C4-2B (cell line): ENCODE measurements around the gene FUT8.

Experiments used
- H3K27ac ChIP-seq: fragments of 450-650 bp; 2 replicates; pipeline ENCODE4 v1.5.1; 2017
- ZFX ChIP-seq: fragments of 450-650 bp; IDR thresholded peaks from 2 replicates; pipeline ENCODE4 v1.6.1; 2017
- TF ChIP-seq, protein P1 (sequence below): fragments of 450-650 bp; conservative IDR thresholded peaks from 2 replicates; pipeline ENCODE4 v1.5.1; 2017; ENCODE audit warnings: mild to moderate bottlenecking

The FUT8 gene

DNA sequence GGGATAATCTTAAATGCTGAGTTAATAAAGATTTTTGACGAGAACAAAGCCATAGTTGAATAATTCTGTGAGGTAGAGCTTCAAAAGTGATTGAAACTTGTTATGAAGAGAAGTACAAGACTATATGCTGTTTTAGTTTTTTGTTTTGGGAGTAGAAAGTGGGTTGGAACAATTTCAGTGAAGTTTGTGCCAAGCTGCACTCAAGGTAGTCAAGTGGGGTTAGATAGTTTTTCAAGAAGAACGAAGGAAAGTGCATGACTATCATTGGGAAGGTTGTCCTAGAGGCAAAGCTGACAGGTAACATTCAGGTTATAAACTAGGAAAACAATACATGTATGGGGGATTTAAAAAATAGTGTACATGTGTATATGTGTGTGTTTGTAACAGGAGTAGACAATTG is 16.2 kb downstream of the FUT8 start:
- no peak for TF ChIP-seq ZFX
- TF ChIP-seq, protein P1, sequence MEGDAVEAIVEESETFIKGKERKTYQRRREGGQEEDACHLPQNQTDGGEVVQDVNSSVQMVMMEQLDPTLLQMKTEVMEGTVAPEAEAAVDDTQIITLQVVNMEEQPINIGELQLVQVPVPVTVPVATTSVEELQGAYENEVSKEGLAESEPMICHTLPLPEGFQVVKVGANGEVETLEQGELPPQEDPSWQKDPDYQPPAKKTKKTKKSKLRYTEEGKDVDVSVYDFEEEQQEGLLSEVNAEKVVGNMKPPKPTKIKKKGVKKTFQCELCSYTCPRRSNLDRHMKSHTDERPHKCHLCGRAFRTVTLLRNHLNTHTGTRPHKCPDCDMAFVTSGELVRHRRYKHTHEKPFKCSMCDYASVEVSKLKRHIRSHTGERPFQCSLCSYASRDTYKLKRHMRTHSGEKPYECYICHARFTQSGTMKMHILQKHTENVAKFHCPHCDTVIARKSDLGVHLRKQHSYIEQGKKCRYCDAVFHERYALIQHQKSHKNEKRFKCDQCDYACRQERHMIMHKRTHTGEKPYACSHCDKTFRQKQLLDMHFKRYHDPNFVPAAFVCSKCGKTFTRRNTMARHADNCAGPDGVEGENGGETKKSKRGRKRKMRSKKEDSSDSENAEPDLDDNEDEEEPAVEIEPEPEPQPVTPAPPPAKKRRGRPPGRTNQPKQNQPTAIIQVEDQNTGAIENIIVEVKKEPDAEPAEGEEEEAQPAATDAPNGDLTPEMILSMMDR: no peak
- H3K27ac ChIP-seq: no peak overlapping the region

DNA sequence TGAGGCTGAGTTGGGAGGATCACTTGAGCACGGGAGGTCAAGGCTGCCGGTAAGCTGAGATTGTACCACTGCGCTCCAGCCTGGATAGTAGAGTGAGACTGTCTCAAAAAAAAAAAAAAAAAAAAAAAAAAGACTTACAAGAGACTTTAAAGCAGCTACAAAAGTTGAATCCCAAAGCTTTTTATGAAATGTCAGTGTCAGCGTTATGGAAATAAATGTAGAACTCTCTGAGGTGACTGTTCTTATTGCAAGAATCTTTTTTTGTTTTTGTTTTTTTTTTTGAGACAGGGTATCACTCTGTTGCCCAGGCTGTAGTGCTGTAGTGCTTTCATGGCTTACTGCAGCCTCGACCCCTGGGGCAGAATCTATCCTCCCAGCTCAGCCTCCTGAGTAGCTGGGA is 17.2 kb downstream of the FUT8 start:
- H3K27ac ChIP-seq: no peak overlapping the region
- TF ChIP-seq, protein P1: no peak
- TF ChIP-seq ZFX: no peak

DNA sequence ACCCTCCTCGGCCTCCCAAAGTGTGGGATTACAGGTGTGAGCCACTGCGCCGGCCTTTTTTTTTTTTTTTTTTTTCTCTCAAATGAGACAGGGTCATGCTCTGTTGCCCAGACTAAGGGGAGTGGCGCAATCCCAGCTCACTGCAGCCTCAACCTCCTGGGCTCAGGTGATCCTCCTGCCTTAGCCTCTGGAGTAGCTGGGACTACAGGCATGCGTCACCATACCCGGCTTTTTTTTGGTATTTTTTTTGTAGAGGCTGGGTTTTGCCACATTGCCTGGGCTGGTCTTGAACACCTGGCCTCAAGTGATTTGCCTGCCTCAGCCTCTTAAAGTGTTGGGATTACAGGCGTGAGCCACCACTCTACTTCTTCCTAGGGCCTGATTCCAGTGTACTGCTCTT is 18.7 kb downstream of the FUT8 start:
- TF ChIP-seq ZFX: no peak
- TF ChIP-seq, protein P1: no peak
- no peak overlapping the region for H3K27ac ChIP-seq

DNA sequence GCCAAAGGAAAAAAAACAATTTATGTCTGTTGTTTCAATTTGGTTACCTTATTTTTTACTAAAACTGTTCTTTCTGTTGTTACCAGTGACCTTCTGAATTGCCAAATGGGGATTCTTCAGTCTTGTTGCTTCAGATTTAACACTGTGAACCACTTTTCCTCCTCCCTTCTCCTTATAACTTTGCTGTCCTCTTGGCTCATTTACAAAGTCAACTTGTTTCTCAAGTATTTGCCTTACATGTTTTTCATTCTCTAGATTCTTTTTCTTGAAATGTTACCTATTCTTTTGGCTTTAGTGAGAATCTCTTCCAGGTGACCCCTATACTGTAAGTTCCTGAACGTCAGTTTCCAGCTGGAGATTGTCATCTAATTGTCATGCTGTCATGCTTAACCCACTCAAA is 19.4 kb downstream of the FUT8 start:
- no peak overlapping the region for H3K27ac ChIP-seq
- no peak for TF ChIP-seq ZFX
- TF ChIP-seq, protein P1: no peak

DNA sequence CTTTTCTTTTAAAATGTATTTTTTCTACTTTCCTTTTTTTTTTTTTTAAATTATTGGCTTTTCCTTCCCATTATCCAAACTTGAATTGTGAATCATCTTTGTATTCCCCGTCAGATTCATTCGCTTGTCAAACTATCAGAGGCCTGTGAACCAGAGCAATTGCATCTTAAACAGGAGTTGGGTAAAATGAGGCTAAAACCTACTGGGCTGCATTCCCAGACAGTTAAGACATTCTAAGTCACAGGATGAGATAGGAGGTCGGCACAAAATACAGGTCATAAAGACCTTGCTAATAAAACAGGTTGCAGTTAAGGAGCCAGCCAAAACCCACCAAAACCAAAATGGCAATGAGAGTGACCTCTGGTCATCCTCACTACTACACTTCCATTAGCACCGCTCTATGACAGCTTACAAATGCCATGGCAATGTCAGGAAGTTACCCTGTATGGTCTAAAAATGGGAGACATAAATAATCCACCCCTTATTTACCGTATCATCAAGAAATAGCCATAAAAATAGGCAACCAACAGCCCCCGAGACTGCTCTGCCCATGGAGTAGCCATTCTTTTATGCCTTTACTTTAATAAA is 19.9 kb downstream of the FUT8 start:
- no peak overlapping the region for H3K27ac ChIP-seq
- no peak for TF ChIP-seq ZFX
- TF ChIP-seq, protein P1: no peak

DNA sequence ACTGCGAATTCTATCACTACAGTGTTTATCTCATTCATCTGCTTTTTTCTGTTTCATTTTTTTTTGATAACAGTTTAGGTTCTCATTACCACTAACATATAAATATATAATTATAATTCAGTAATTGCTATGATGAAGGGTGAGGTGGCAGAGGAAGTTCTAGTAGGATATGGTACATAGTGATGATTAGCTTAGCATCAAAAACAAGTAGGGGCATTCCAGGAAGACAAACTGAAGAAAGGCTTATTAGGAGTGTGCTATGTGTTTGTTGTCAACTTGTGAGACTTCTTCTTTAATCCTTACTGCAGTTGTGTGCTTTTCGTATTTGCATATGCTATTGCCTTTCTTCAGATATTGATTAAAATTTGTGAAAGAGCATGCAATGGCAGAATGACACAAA is 20.6 kb downstream of the FUT8 start:
- TF ChIP-seq, protein P1: no peak
- no peak for TF ChIP-seq ZFX
- H3K27ac ChIP-seq: no peak overlapping the region

DNA sequence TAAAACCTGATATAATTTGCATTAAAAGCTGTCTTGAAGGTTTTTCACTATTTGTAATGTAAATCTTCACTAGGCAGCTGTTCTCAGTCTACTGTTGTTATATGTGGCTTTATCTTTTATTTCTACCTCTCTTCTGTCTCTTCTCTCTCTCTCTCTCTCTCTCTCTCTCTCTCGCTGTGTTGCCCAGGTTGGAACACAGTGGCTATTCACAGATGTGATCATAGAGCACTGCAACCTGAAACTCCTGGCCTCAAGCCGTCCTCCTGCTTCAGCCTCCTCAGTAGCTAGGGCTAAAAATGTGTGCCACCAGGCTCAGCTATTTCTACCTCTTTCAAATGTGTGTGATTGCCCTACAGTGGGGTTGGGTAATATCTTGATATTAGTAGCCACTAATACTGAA is 21.1 kb downstream of the FUT8 start:
- H3K27ac ChIP-seq: no peak overlapping the region
- TF ChIP-seq, protein P1: no peak
- no peak for TF ChIP-seq ZFX
